PC-3 (cell line): ENCODE data around the gene TMEM130.

ENCODE experiments used
- CTCF ChIP-seq: fragments of 300-600 bp; sonication (generic); conservative IDR thresholded peaks from 2 replicates; pipeline ENCODE4 v1.5.1; 2017; ENCODE audit warnings: antibody characterized with exemption, low read depth, mild to moderate bottlenecking, low read length
- EZH2 ChIP-seq: fragments of 300-600 bp; sonication (generic); IDR thresholded peaks from one replicate; pipeline ENCODE4 v1.6.1; 2017; ENCODE audit warnings: antibody characterized with exemption, mild to moderate bottlenecking, low read length; ENCODE audit not compliant: unreplicated experiment
- EZH2phosphoT487 ChIP-seq: fragments of 300-600 bp; sonication (generic); IDR thresholded peaks from 2 replicates; pipeline ENCODE4 v1.6.1; 2018; ENCODE audit warnings: mild to moderate bottlenecking, antibody characterized with exemption, low read length, borderline replicate concordance

- TF ChIP-seq EZH2 = no peak
- TF ChIP-seq CTCF = peak; percentile 76
- no peak for TF ChIP-seq EZH2phosphoT487
Measured at GRCh38 chr7:98878365-98879197, 8.8 kb upstream of the TMEM130 start, which contains the start of gene TRRAP.
